IPS-15b (cell line): ENCODE results near the gene CCDC88C.

Experiments
- H3K27me3 ChIP-seq: one replicate; pipeline ENCODE4 v1.6.1; 2013; ENCODE audit warnings: low read length; ENCODE audit not compliant: control insufficient read depth, insufficient read depth
- H3K36me3 ChIP-seq: one replicate; pipeline ENCODE4 v1.6.1; 2013; ENCODE audit warnings: low read length; ENCODE audit not compliant: control insufficient read depth, insufficient read depth
- H3K4me1 ChIP-seq: one replicate; pipeline ENCODE4 v1.6.1; 2013; ENCODE audit warnings: mild to moderate bottlenecking, low read length; ENCODE audit not compliant: control insufficient read depth, insufficient read depth
- H3K4me3 ChIP-seq: one replicate; pipeline ENCODE4 v1.5.1; 2013; ENCODE audit warnings: low read depth, low read length
- H3K9ac ChIP-seq: one replicate; pipeline ENCODE4 v1.6.1; 2013; ENCODE audit warnings: low read depth, mild to moderate bottlenecking, low read length
- H3K9me3 ChIP-seq: one replicate; pipeline ENCODE4 v1.6.1; 2013; ENCODE audit warnings: mild to moderate bottlenecking, low read length; ENCODE audit not compliant: control insufficient read depth, insufficient read depth

The CCDC88C gene

DNA sequence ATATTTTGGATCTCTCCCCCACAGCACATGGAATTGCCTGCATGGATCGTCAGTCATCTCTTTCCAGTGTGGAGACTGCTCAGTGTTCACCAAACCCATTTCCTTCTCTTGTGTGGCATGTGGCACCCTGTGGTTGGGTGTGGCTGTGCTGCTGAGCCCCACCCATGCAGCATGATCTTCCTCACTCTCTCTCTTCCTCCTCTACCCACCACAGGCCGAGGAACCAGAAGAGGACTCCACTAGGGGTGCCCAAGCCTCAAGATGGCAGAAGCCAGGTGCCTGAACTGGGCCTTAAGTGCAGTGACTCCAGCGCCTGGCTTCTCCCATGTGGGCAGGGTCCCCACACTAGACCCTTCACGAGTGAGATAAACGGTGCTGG is 106.3 kb downstream of the CCDC88C start:
- H3K4me1 ChIP-seq = peaks cover 5% of the 10 kb centered on the region
- peaks cover 17% of the 10 kb centered on the region for H3K9me3 ChIP-seq
- H3K27me3 ChIP-seq = no peaks in the 10 kb centered on the region
- no peak overlapping the region for H3K4me3 ChIP-seq
- H3K36me3 ChIP-seq = peaks cover 54% of the 10 kb centered on the region
- no peak overlapping the region for H3K9ac ChIP-seq

DNA sequence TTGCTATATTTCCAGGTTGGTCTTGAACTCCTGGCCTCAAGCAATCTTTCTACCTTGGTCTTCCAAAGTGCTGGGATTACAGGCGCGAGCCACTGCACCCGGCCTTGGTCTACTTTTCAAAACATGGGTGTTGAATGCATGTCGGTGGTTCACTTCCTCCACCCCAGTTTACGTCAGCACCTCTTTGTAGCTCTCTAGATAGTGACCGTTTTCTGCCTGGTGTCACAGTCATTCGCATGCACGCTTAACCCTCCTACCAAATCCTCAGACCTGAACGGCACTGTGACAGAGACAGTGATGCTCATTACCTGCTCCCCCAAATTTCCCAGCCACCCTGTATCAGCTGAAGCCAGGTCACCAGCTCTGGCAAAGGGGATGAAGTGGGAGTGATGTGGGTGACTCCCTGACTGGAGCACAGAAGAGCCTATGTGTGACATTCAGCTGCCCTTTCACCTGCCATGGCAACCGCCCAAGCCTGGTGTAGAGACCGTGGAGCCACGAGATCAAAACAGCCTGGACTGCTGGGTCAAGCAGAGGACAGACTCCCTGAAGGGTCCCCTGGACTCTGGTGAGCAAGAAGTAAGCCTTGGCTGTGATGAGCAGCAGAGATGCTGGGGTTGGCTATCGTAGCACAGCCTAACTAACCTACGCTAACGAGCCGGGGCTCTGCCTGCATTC is 106.9 kb downstream of the CCDC88C start:
- Histone ChIP-seq H3K4me1 (peaks cover 10% of the 10 kb centered on the region), H3K9ac (no peak overlapping the region), H3K4me3 (no peak overlapping the region), H3K27me3 (no peaks in the 10 kb centered on the region), H3K36me3 (peaks cover 49% of the 10 kb centered on the region), H3K9me3 (peaks cover 17% of the 10 kb centered on the region)

DNA sequence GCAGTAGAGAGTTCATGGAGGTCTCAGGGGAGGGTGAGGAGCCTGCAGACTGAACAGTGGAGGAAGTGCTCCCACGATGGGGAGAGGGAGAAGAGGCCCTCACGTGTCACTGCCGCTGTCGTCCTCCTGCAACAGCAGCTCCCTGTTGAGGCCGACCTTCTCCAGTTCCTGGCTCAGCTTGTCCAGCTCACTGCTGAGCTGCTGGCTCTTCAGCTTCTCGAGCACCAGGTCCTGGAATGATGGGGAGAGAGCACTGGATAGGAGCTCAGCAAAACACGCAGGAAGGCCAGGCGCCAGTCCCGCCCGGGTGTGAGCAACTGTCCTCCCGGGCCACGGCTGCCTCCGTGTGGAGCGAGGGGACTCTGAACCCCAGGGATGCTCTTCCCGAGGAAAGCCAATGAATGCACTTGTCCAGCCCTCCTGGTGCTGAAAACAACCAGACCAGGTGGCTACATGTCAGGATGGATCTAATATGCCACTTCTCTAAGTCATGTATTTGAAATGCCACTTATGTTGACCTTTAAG is 107.8 kb downstream of the CCDC88C start:
- Histone ChIP-seq H3K4me1 (peaks cover 16% of the 10 kb centered on the region), H3K4me3 (no peak overlapping the region), H3K9me3 (peaks cover 15% of the 10 kb centered on the region), H3K27me3 (no peaks in the 10 kb centered on the region), H3K36me3 (peaks cover 39% of the 10 kb centered on the region), H3K9ac (no peak overlapping the region)

DNA sequence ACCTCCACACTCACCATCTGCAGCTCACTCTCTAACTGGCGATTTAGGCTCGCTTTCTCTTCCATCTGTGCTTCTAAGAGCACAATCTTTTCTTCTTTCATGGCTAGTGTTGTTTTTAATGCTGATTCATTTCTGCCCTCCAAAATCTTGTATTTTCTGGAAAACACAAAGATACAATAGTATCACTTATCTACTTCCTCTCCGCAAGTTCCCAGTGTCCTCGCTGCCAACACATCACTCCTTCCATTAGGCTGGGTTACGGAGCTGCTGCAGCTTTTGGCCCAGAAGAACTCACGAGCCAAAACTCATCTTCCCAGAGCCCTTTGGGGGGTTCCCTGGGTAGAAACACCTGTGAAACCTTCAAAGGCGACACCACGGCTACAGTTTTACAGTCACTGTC is 109.3 kb downstream of the CCDC88C start:
- Histone ChIP-seq H3K9me3 (no peaks in the 10 kb centered on the region), H3K9ac (no peak overlapping the region), H3K4me3 (no peak overlapping the region), H3K27me3 (no peaks in the 10 kb centered on the region), H3K4me1 (peaks cover 16% of the 10 kb centered on the region), H3K36me3 (peaks cover 26% of the 10 kb centered on the region)

DNA sequence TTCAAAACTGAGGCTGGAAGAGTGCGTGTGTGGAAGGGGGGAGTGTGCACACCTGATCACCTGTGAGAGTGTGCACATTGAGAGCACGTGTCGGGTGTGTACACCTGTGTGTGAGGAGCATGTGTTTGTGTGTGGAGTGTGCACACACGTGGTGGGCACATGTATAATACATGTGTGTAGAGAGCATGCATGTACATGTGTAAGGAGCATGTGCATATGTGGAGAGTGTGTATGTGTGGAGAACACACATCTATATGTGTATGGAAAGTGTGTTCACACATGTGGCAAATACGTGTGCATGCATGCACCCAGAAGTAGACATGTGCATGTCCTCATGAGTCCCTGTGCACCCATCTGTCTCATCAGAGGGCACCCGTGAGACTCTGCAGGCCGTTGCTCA is 110.0 kb downstream of the CCDC88C start:
- H3K27me3 ChIP-seq = no peaks in the 10 kb centered on the region
- peaks cover 19% of the 10 kb centered on the region for H3K36me3 ChIP-seq
- no peak overlapping the region for H3K9ac ChIP-seq
- peaks cover 18% of the 10 kb centered on the region for H3K4me1 ChIP-seq
- H3K9me3 ChIP-seq = no peaks in the 10 kb centered on the region
- no peak overlapping the region for H3K4me3 ChIP-seq

DNA sequence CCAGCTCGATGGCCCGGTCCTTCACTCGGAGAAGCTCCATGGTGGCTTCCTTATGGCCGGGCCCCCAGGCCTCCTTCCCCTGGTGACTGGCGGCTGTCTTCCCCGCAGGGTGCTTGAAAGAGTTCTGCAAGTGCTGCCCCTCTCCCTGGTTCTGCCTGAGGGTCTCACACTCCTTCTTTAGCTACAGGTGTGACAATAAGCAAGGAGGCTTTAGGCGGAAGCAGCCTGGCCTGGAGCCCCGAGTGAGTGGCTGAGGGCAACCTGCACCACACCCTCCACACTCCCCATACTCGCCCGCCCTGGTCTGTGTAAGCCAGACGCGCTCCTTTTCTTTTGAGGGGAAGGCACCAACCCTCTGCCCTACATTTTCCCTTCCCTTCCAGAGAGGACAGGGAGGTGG is 110.6 kb downstream of the CCDC88C start:
- H3K4me3 ChIP-seq = no peak overlapping the region
- no peaks in the 10 kb centered on the region for H3K9me3 ChIP-seq
- H3K4me1 ChIP-seq = peaks cover 18% of the 10 kb centered on the region
- H3K36me3 ChIP-seq = peaks cover 22% of the 10 kb centered on the region
- no peak overlapping the region for H3K9ac ChIP-seq
- H3K27me3 ChIP-seq = no peaks in the 10 kb centered on the region

DNA sequence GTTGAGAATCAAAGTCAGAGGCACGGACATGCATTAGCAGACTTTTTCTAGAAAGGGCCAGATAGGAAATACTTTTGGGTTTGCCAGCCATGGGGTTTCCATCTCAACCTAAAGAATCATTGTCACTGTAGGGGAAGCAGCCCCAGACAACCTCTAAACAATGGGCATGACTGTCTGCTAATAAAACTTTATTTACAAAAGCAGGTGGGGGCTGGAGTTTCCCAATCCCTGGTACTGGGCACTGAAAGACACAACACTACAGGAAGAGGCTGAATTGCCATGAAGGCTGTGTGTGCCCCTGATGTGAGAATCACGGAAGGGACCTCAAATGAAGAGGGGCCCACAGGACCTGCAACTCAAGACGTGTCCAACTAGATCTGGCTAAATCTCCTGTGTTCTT is 111.1 kb downstream of the CCDC88C start:
- H3K4me3 ChIP-seq = no peak overlapping the region
- H3K36me3 ChIP-seq = peaks cover 23% of the 10 kb centered on the region
- H3K4me1 ChIP-seq = peaks cover 18% of the 10 kb centered on the region
- no peaks in the 10 kb centered on the region for H3K27me3 ChIP-seq
- H3K9ac ChIP-seq = no peak overlapping the region
- no peaks in the 10 kb centered on the region for H3K9me3 ChIP-seq

DNA sequence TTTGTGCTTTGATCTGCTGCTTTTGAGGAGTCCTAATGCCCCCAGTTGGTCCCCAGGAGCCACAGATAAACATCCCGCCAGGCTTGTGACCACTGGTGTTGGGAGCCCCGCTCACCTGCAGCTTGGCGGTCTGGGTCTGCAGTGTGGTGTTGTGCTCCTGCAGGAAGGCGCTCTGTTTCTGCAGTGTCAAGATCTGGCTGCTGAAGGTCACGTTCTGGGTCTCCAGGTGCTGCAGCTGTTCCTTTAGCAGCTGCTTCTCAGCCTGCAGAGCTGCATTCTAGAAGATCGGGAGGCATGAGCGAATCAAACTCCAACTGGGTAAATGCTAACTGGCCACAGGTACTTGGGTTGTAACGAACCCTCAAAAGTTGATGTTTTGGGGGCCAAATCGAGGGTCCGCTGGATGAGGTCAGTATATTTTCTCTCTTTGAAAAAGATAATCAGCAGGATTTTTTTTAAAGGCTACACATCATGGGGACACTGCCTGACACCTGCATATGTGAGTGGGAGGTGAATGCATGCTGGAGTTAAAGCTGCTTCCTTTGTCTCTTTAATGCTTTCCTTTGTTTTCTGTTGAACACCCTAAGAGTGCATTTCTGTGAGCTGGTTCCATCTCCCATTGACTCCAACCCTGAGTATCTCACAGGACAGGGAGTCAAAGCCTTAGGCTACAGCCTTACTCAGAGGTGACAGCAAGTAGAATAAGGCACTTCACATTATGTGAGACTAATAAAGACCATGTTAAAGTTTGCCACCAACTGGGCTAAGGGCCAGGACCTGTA is 111.8 kb downstream of the CCDC88C start:
- Histone ChIP-seq H3K9ac (no peak overlapping the region), H3K27me3 (no peaks in the 10 kb centered on the region), H3K9me3 (no peaks in the 10 kb centered on the region), H3K4me1 (peaks cover 18% of the 10 kb centered on the region), H3K4me3 (no peak overlapping the region), H3K36me3 (peaks cover 24% of the 10 kb centered on the region)

DNA sequence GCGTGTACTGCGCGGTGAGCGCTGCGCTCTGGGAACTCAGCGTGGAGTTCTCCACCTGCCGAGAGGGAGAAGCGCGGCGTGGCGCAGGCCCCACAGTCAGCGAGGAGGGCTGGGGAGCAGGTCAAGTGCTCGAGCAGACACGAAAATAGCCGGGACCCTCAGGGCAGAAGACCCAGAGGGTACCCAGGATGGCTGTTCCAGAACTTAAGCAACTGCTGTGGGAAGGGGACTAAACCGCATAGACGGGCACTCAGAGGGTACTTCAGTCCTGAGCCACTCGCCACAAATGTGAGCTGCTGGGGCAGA is 113.7 kb downstream of the CCDC88C start:
- Histone ChIP-seq H3K27me3 (no peaks in the 10 kb centered on the region), H3K9ac (no peak overlapping the region), H3K9me3 (no peaks in the 10 kb centered on the region), H3K36me3 (peaks cover 18% of the 10 kb centered on the region), H3K4me3 (peak overlapping the region; percentile 51), H3K4me1 (peaks cover 18% of the 10 kb centered on the region)

DNA sequence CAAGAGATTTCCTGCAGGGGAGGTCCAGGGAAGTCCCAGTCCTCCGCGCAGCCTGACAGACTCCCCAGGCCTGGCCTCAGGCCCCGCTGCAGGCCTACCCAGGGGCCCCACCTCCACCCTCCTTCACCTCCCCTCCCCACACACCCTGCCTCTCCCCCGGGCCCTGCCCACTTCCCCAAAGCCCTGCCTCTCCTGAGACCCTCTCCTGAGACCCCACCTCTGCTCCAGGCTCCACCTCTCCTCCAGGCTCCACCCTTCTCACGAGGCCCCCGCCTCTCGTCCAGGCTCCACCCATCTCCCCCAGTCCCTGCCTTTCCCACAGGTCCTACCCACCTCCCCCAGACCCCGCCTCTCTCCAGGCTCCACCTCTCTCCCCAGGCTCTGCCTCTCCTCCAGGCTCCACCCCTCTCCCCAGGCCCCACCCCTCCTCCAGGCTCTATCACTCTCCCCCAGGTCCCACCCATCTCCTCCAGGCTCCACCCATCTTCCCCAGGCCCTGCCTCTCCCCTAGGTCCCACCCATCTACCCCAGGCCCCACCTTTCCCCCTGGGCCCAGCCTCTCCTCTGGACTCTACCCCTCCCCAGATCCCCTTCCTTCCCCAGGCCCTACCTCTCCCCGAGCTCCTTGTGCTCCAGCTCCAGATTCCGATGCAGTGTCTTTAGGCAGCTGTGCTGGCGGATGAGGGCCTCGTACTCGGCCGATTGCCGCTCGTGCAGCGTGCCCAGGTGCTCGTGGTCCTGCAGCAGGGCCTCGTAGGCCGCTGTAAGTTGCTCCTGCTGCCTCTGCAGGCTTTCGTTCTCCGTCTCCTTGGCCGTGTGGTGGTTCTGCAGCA is 114.3 kb downstream of the CCDC88C start:
- Histone ChIP-seq H3K4me1 (peaks cover 18% of the 10 kb centered on the region), H3K4me3 (peak overlapping the region; percentile 51), H3K36me3 (peaks cover 18% of the 10 kb centered on the region), H3K9me3 (no peaks in the 10 kb centered on the region), H3K9ac (no peak overlapping the region), H3K27me3 (no peaks in the 10 kb centered on the region)

DNA sequence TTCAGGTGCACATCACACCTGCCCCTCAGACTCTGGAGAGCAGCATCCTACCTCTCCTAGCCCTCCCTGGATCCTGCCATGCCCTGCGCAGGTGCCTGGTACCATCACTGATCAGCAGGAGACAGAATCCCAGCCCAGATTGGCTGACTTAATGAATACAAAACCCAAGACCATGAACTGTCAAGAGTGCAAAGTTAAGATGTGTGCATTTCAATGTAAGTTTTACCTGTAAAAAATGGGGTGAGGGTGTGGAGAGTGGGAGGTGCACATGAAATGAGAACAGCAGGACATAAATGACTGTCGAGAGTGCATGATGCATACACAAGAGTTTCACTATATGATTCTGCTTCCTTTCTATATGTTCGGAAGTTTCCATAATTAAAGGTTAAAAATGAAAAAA is 115.2 kb downstream of the CCDC88C start:
- no peak overlapping the region for H3K4me3 ChIP-seq
- H3K9ac ChIP-seq = no peak overlapping the region
- H3K9me3 ChIP-seq = no peaks in the 10 kb centered on the region
- peaks cover 18% of the 10 kb centered on the region for H3K4me1 ChIP-seq
- peaks cover 10% of the 10 kb centered on the region for H3K36me3 ChIP-seq
- H3K27me3 ChIP-seq = no peaks in the 10 kb centered on the region
